MCF 10A (cell line): ENCODE results near the gene AHNAK2. TPM values are rescaled to one million over a fixed set of nuclear protein-coding genes. Genes with fewer than 3 reads are reported as not detected.

Experiments
- BruUV-seq: library from RNA; stranded (reverse); fragments of 400-500 nt; replicated peaks from 2 replicates; lab custom pipeline; 2021; lab: Mats Ljungman, UMichigan
- CTCF ChIA-PET: fragments of 300-600 bp; sonication (Branson Sonifier 250); formaldehyde crosslinking; extraction: SDS; loops from one replicate; lab custom pipeline; 2021; ENCODE audit warnings: antibody characterized with exemption, inconsistent platforms; lab: Yijun Ruan, JAX
- POLR2A ChIA-PET: fragments of 300-600, 350-650 bp; sonication (Branson Sonifier 250); formaldehyde crosslinking; extraction: SDS; loops from one replicate; lab custom pipeline; 2020; ENCODE audit warnings: antibody characterized with exemption, inconsistent platforms; lab: Yijun Ruan, JAX
- DNase-seq: peaks from one replicate; pipeline ENCODE4 v3.0.0-alpha.2; 2018; ENCODE audit not compliant: unreplicated experiment
- H3K27ac Mint-ChIP-seq: one replicate; pipeline ENCODE4 v1.8.0; 2022; ENCODE audit warnings: mild to moderate bottlenecking, low read depth, mixed read lengths; ENCODE audit not compliant: unreplicated experiment
- H3K27me3 Mint-ChIP-seq: one replicate; pipeline ENCODE4 v1.8.0; 2022; ENCODE audit warnings: mixed read lengths; ENCODE audit not compliant: insufficient read depth, unreplicated experiment
- H3K36me3 Mint-ChIP-seq: one replicate; pipeline ENCODE4 v1.8.0; 2022; ENCODE audit warnings: mild to moderate bottlenecking, moderate library complexity, mixed read lengths; ENCODE audit not compliant: insufficient read depth, unreplicated experiment
- H3K4me1 Mint-ChIP-seq: one replicate; pipeline ENCODE4 v1.8.0; 2022; ENCODE audit warnings: mixed read lengths; ENCODE audit not compliant: insufficient read depth, unreplicated experiment
- H3K4me3 Mint-ChIP-seq: one replicate; pipeline ENCODE4 v1.8.0; 2022; ENCODE audit warnings: mild to moderate bottlenecking, moderate library complexity, mixed read lengths; ENCODE audit not compliant: unreplicated experiment
- H3K9me3 Mint-ChIP-seq: one replicate; pipeline ENCODE4 v1.8.0; 2022; ENCODE audit warnings: mixed read lengths; ENCODE audit not compliant: unreplicated experiment
- CTCF ChIP-seq: fragments of 200-600 bp; IDR thresholded peaks from one replicate; pipeline ENCODE4 v1.8.0; 2022; ENCODE audit warnings: antibody characterized with exemption, mild to moderate bottlenecking; ENCODE audit not compliant: unreplicated experiment
- intact Hi-C: fragments of 100-400 bp; cut with micrococcal nuclease; formaldehyde crosslinking; loops from 2 replicates; pipeline ENCODE4 v1.14.1; 2022
- total RNA-seq: library from RNA; stranded (reverse); gene quantifications from 2 replicates; pipeline ENCODE4 v1.2.3, GENCODE V29; 2022

Gene AHNAK2
- total RNA-seq, 1 experiment from 2014 or later, result 218 TPM

- ChIA-PET POLR2A (interaction anchor here (0.6 to 18.5 kb wide), 18 partner anchors 8 to 1482 kb away, joined by 3 to 636 read pairs (median 4); partner anchors contain the start of genes AHNAK2, BRF1, CEP170B and CLBA1), CTCF (interaction anchor here (0.7 to 10.3 kb wide), 2 partner anchors 24 to 47 kb away, joined by 3 to 96 read pairs; no protein-coding TSS in a partner anchor)
- peak; percentile 96 for DNase-seq
- H3K27me3 Mint-ChIP-seq, result no peaks in the 10 kb centered on the region
- peaks cover 43% of the 10 kb centered on the region for H3K4me1 Mint-ChIP-seq
- H3K9me3 Mint-ChIP-seq, result no peaks in the 10 kb centered on the region
- H3K36me3 Mint-ChIP-seq, result peaks cover 22% of the 10 kb centered on the region
- no peak for TF ChIP-seq CTCF
- H3K27ac Mint-ChIP-seq, result peak within 1 kb of the TSS; percentile 94
- H3K4me3 Mint-ChIP-seq, result peak within 1 kb of the TSS; percentile 94
- intact Hi-C loops, result no loop called here
- BruUV-seq, result no TSS peak
Observed at GRCh38 chr14:105020815-105021655, 42.9 kb upstream of the AHNAK2 start, which contains the start of gene CDCA4. Gene CDCA4, minus strand, starts transcription at chr14:105021083. Its CDS starts 9,154 bp downstream, at chr14:105011929.

- peaks cover 45% of the 10 kb centered on the region for H3K4me1 Mint-ChIP-seq
- TF ChIP-seq CTCF, result no peak
- intact Hi-C loops, result no loop called here
- H3K9me3 Mint-ChIP-seq, result no peaks in the 10 kb centered on the region
- H3K27ac Mint-ChIP-seq, result peak overlapping the region; percentile 86
- peaks cover 28% of the 10 kb centered on the region for H3K36me3 Mint-ChIP-seq
- H3K27me3 Mint-ChIP-seq, result no peaks in the 10 kb centered on the region
- POLR2A ChIA-PET, result interaction anchor here (0.6 to 18.5 kb wide), 27 partner anchors 8 to 410 kb away, joined by 3 to 636 read pairs (median 5); partner anchors contain the start of genes AHNAK2, BRF1 and CLBA1
- CTCF ChIA-PET, result interaction anchor here (0.6 to 10.3 kb wide), 9 partner anchors 18 to 1296 kb away, joined by 3 to 96 read pairs (median 6); partner anchors contain the start of gene SIVA1
- peak; percentile 28 for DNase-seq
- peak overlapping the region; percentile 94 for H3K4me3 Mint-ChIP-seq
- BruUV-seq, result no TSS peak
Observed at GRCh38 chr14:105019861-105020814, 42.0 kb upstream of the AHNAK2 start.

- intact Hi-C loops, result no loop called here
- peaks cover 36% of the 10 kb centered on the region for H3K36me3 Mint-ChIP-seq
- TF ChIP-seq CTCF, result no peak
- H3K27ac Mint-ChIP-seq, result peak overlapping the region; percentile 86
- POLR2A ChIA-PET, result interaction anchor here (0.6 to 18.5 kb wide), 8 partner anchors 10 to 69 kb away, joined by 4 to 636 read pairs (median 8); partner anchors contain the start of genes AHNAK2 and CLBA1
- no peaks in the 10 kb centered on the region for H3K27me3 Mint-ChIP-seq
- H3K9me3 Mint-ChIP-seq, result no peaks in the 10 kb centered on the region
- H3K4me3 Mint-ChIP-seq, result peak overlapping the region; percentile 29
- no peak for DNase-seq
- no TSS peak for BruUV-seq
- H3K4me1 Mint-ChIP-seq, result peaks cover 50% of the 10 kb centered on the region
- CTCF ChIA-PET, result interaction anchor here (0.6 to 10.3 kb wide), 6 partner anchors 24 to 463 kb away, joined by 3 to 96 read pairs (median 8); no protein-coding TSS in a partner anchor
Observed at GRCh38 chr14:105018414-105018813, 40.2 kb upstream of the AHNAK2 start.
